Neuronal stem cell (in vitro differentiated cells): ENCODE data around the gene OR2V2.

Experiments
- DNase-seq: peaks from one replicate; pipeline ENCODE4 v3.0.0-alpha.2; 2013; ENCODE audit warnings: low spot score
- H2AFZ ChIP-seq: one replicate; pipeline ENCODE4 v1.6.1; 2013; ENCODE audit warnings: mild to moderate bottlenecking, low read length, inconsistent platforms
- H2AK5ac ChIP-seq: 2 replicates; pipeline ENCODE4 v1.6.1; 2013; ENCODE audit warnings: low read depth, mild to moderate bottlenecking, inconsistent platforms, low read length, moderate library complexity, mixed read lengths
- H2BK120ac ChIP-seq: 2 replicates; pipeline ENCODE4 v1.6.1; 2013; ENCODE audit warnings: low read depth, mild to moderate bottlenecking, inconsistent platforms, low read length, moderate library complexity, mixed read lengths
- H2BK12ac ChIP-seq: one replicate; pipeline ENCODE4 v1.6.1; 2013; ENCODE audit warnings: low read length, inconsistent platforms
- H2BK15ac ChIP-seq: 2 replicates; pipeline ENCODE4 v1.6.1; 2013; ENCODE audit warnings: mild to moderate bottlenecking, low read length, inconsistent platforms, mixed read lengths
- H2BK5ac ChIP-seq: one replicate; pipeline ENCODE4 v1.6.1; 2013; ENCODE audit warnings: inconsistent platforms, mild to moderate bottlenecking, low read length, moderate library complexity
- H3K14ac ChIP-seq: one replicate; pipeline ENCODE4 v1.6.1; 2013; ENCODE audit warnings: low read length, inconsistent platforms
- H3K18ac ChIP-seq: 2 replicates; pipeline ENCODE4 v1.6.1; 2013; ENCODE audit warnings: low read length, inconsistent platforms
- H3K23ac ChIP-seq: 2 replicates; pipeline ENCODE4 v1.6.1; 2013; ENCODE audit warnings: low read depth, mild to moderate bottlenecking, mixed read lengths, low read length, inconsistent platforms; ENCODE audit not compliant: poor library complexity
- H3K27ac ChIP-seq: replicated peaks from 3 replicates; pipeline ENCODE4 v1.5.1; 2013; ENCODE audit warnings: low read length, inconsistent platforms
- H3K27me3 ChIP-seq, 3 experiments: 2 replicates each; pipeline ENCODE4 v1.6.1; 2013; ENCODE audit warnings: low read length in 3 of 3, mild to moderate bottlenecking in 2 of 3, inconsistent platforms in 1 of 3, low read depth in 1 of 3, mixed read lengths in 1 of 3, moderate library complexity in 1 of 3; ENCODE audit not compliant: control insufficient read depth in 3 of 3, insufficient read depth in 3 of 3
- H3K36me3 ChIP-seq, 2 donors: replicated peaks in 1 of 2; 2 replicates each; pipeline ENCODE4 v1.6.1; 2013; ENCODE audit warnings: low read length in 2 of 2; ENCODE audit not compliant: control insufficient read depth in 2 of 2, insufficient read depth in 2 of 2
- H3K4ac ChIP-seq: 2 replicates; pipeline ENCODE4 v1.6.1; 2013; ENCODE audit warnings: inconsistent platforms, mild to moderate bottlenecking, low read length, moderate library complexity
- H3K4me1 ChIP-seq, 2 donors: 1 replicate in 1 of 2; 2 replicates in 1 of 2; pipeline ENCODE4 v1.6.1; 2013; ENCODE audit warnings: low read length in 2 of 2, low read depth in 1 of 2; ENCODE audit not compliant: control insufficient read depth in 2 of 2, insufficient read depth in 1 of 2
- H3K4me2 ChIP-seq: one replicate; pipeline ENCODE4 v1.6.1; 2013; ENCODE audit warnings: mild to moderate bottlenecking, low read length, inconsistent platforms; ENCODE audit not compliant: insufficient read depth, poor library complexity, severe bottlenecking
- H3K4me3 ChIP-seq, 2 donors: 2 replicates each; pipeline ENCODE4 v1.5.1; 2013; ENCODE audit warnings: low read length in 2 of 2, mild to moderate bottlenecking in 2 of 2, inconsistent platforms in 1 of 2, moderate library complexity in 1 of 2
- H3K79me1 ChIP-seq: one replicate; pipeline ENCODE4 v1.6.1; 2013; ENCODE audit warnings: low read depth, mild to moderate bottlenecking, inconsistent platforms, low read length, moderate library complexity
- H3K9ac ChIP-seq: one replicate; pipeline ENCODE4 v1.6.1; 2013; ENCODE audit warnings: mild to moderate bottlenecking, low read depth, low read length, inconsistent platforms; ENCODE audit not compliant: poor library complexity
- H3K9me3 ChIP-seq, 2 donors: replicated peaks in 1 of 2; 2 replicates each; pipeline versions ENCODE3 to v1.6.1; 2013; ENCODE audit warnings: low read length in 2 of 2, mild to moderate bottlenecking in 2 of 2, inconsistent platforms in 1 of 2, low read depth in 1 of 2, mixed read lengths in 1 of 2, moderate library complexity in 1 of 2; ENCODE audit not compliant: control insufficient read depth in 2 of 2, insufficient read depth in 1 of 2
- H4K8ac ChIP-seq: one replicate; pipeline ENCODE4 v1.6.1; 2013; ENCODE audit warnings: low read depth, mild to moderate bottlenecking, inconsistent platforms, low read length, moderate library complexity
- H4K91ac ChIP-seq: one replicate; pipeline ENCODE4 v1.6.1; 2013; ENCODE audit warnings: low read length, low read depth, mild to moderate bottlenecking, inconsistent platforms; ENCODE audit not compliant: poor library complexity
- WGBS, 2 donors: extraction: QIAGEN DNeasy Blood & Tissue Kit; methylation state at CpG; one replicate each; pipeline ENCODE4 v1.1.7; 2013; ENCODE audit warnings: missing lambda C conversion rate in 2 of 2, mixed read lengths in 1 of 2; ENCODE audit not compliant: insufficient read length in 2 of 2, insufficient replicate concordance in 1 of 2; ENCODE audit errors: extremely low coverage in 2 of 2; 5-methylcytosine and 5-hydroxymethylcytosine counted together

The OR2V2 gene

GRCh38 chr5:181133083-181133482 lies 14.3 kb upstream of the OR2V2 start:
- Histone ChIP-seq H3K27ac (no peak overlapping the region), H4K8ac (no peak overlapping the region), H2AK5ac (no peak overlapping the region), H3K4ac (no peak overlapping the region), H3K9me3 (no peaks in the 10 kb centered on the region), H3K9ac (no peak overlapping the region), H2BK12ac (no peak overlapping the region), H3K27me3 (peaks cover 0 to 33% (median 6%) of the 10 kb centered on the region in 3 experiments), H2BK120ac (no peak overlapping the region), H3K4me1 (peaks cover 0 to 3% of the 10 kb centered on the region in 2 donors), H4K91ac (no peak overlapping the region), H3K36me3 (no peaks in the 10 kb centered on the region), H3K23ac (no peak overlapping the region), H3K14ac (no peak overlapping the region), H2BK5ac (no peak overlapping the region), H2AFZ (no peak overlapping the region), H3K18ac (no peak overlapping the region), H3K79me1 (no peaks in the 10 kb centered on the region), H2BK15ac (no peak overlapping the region), H3K4me3 (no peak overlapping the region), H3K4me2 (no peak overlapping the region)
- DNase-seq = no peak
- no CpG with 5 or more reads among the region's 3 CpGs for WGBS, 2 donors

- peaks cover 0 to 27% (median 4%) of the 10 kb centered on the region in 3 experiments for H3K27me3 ChIP-seq
- no peak overlapping the region for H2AK5ac ChIP-seq
- H3K27ac ChIP-seq = no peak overlapping the region
- no peak overlapping the region for H2BK5ac ChIP-seq
- H3K36me3 ChIP-seq = no peaks in the 10 kb centered on the region
- H3K14ac ChIP-seq = no peak overlapping the region
- H3K23ac ChIP-seq = no peak overlapping the region
- no peak overlapping the region for H2BK15ac ChIP-seq
- no peak overlapping the region for H2BK12ac ChIP-seq
- no peak overlapping the region for H2AFZ ChIP-seq
- no peak overlapping the region for H3K4ac ChIP-seq
- H4K91ac ChIP-seq = no peak overlapping the region
- H3K4me2 ChIP-seq = no peak overlapping the region
- H3K9me3 ChIP-seq = no peaks in the 10 kb centered on the region
- no peak overlapping the region for H3K4me3 ChIP-seq
- no peak overlapping the region for H3K9ac ChIP-seq
- no peaks in the 10 kb centered on the region for H3K79me1 ChIP-seq
- WGBS, 2 donors = no CpG with 5 or more reads among the region's 10 CpGs
- H2BK120ac ChIP-seq = no peak overlapping the region
- no peak for DNase-seq
- H4K8ac ChIP-seq = no peak overlapping the region
- H3K18ac ChIP-seq = no peak overlapping the region
- peaks cover 0 to 3% of the 10 kb centered on the region in 2 donors for H3K4me1 ChIP-seq
Observed at GRCh38 chr5:181133610-181134231, 13.7 kb upstream of the OR2V2 start.

GRCh38 chr5:181134259-181134658 lies 13.1 kb upstream of the OR2V2 start:
- H3K14ac ChIP-seq = no peak overlapping the region
- no peak overlapping the region for H3K23ac ChIP-seq
- no peak overlapping the region for H2BK120ac ChIP-seq
- H2AK5ac ChIP-seq = no peak overlapping the region
- no peaks in the 10 kb centered on the region for H3K79me1 ChIP-seq
- no peaks in the 10 kb centered on the region for H3K36me3 ChIP-seq
- H4K8ac ChIP-seq = no peak overlapping the region
- peaks cover 0 to 23% (median 4%) of the 10 kb centered on the region in 3 experiments for H3K27me3 ChIP-seq
- H3K27ac ChIP-seq = no peak overlapping the region
- H3K18ac ChIP-seq = no peak overlapping the region
- no CpG with 5 or more reads among the region's 6 CpGs for WGBS, 2 donors
- H3K4me1 ChIP-seq = peaks cover 0 to 3% of the 10 kb centered on the region in 2 donors
- no peak overlapping the region for H2BK12ac ChIP-seq
- no peak for DNase-seq
- H2BK15ac ChIP-seq = no peak overlapping the region
- H3K4ac ChIP-seq = no peak overlapping the region
- H3K4me3 ChIP-seq = no peak overlapping the region
- H3K9ac ChIP-seq = no peak overlapping the region
- no peak overlapping the region for H3K4me2 ChIP-seq
- H2AFZ ChIP-seq = no peak overlapping the region
- H2BK5ac ChIP-seq = no peak overlapping the region
- H4K91ac ChIP-seq = no peak overlapping the region
- H3K9me3 ChIP-seq = no peaks in the 10 kb centered on the region

GRCh38 chr5:181136361-181136955 lies 10.9 kb upstream of the OR2V2 start:
- Histone ChIP-seq H2AFZ (no peak overlapping the region), H4K91ac (no peak overlapping the region), H3K27me3 (peaks cover 0 to 12% (median 0%) of the 10 kb centered on the region in 3 experiments), H2BK5ac (no peak overlapping the region), H3K4me2 (no peak overlapping the region), H2BK15ac (no peak overlapping the region), H3K14ac (no peak overlapping the region), H3K4me3 (no peak overlapping the region), H2AK5ac (no peak overlapping the region), H3K4me1 (peaks cover 0 to 3% of the 10 kb centered on the region in 2 donors), H2BK120ac (no peak overlapping the region), H3K9ac (no peak overlapping the region), H3K4ac (no peak overlapping the region), H3K9me3 (no peaks in the 10 kb centered on the region), H4K8ac (no peak overlapping the region), H3K23ac (no peak overlapping the region), H3K36me3 (no peaks in the 10 kb centered on the region), H3K79me1 (no peaks in the 10 kb centered on the region), H3K27ac (no peak overlapping the region), H2BK12ac (no peak overlapping the region), H3K18ac (no peak overlapping the region)
- no peak for DNase-seq
- no CpG with 5 or more reads among the region's 4 CpGs for WGBS, 2 donors
